Stimulated activated CD8-positive, alpha-beta memory T cell treated with anti-CD3 and anti-CD28 coated beads, Interleukin-4, amount 100 ng/mL, for 4 hours (primary cell): ENCODE data around the gene JCHAIN.
"Not testable (repeated sequence)": the region's sequence is repeated elsewhere in the genome, so short reads cannot be mapped to it uniquely, and the experiment has no call there.

ENCODE experiments used
- DNase-seq, 2 donors: peaks; one replicate each; pipeline ENCODE4 v3.0.0-alpha.2; 2020; ENCODE audit warnings: low read depth in 2 of 2, low spot score in 1 of 2

The JCHAIN gene

DNA sequence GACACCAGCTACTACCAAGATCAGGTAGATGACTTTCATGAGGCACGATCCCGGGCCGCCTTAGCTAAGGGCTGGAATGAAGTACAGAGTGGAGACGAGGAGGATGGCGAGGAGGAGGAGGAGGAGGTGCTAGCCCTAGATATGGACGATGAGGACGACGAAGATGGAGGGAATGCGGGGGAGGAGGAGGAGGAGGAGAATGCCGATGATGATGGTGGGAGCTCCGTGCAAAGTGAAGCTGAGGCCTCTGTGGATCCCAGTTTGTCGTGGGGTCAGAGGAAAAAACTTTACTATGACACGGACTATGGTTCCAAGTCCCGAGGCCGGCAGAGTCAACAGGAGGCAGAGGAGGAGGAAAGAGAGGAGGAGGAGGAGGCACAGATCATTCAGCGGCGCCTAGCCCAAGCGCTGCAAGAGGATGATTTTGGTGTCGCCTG, 22.5 kb upstream of the JCHAIN start:
- DNase-seq: no peak

DNA sequence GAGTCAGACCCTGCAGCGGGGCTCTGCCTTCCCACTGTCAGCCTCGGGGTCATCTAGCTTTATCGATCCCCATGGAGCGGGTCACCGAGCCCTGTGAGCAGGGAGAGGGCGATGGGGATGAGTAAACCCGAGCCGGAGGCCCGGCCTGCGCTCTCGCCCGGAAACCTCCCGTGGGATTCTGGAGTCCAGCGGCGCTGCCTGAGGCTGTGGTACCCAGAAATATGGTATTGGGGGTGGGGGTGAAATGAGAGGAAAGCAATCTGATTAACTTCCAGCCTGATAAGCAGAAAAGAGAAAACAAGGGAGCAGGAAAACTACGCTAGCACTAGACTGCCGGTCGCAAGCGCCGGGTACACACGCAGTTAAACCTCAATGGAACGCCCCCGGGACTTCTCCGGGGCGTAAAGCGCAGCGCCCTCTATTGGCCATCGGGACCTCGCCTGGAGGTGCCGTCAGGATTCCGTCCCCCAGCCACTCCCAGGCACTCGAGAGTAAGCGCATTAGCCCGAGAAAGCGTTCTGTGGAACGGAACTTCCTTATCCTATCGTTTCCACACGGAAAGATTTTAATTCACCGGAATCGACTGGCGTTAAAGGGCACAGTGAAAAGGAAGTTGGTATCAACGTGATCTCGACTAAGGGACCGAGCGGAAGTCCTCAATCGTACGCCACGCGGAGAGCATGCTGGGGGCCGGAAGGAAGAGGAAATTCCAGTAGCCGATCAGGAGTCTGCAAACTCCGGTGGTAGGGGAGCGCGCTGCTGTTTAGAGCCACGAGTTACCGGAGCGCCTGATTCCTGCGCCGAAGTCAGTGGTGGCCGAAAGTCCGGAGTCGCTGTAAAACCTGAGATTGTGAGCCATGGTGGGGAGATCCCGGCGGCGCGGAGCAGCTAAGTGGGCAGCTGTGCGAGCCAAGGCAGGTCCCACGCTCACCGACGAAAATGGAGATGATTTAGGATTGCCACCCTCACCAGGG, 21.8 kb upstream of the JCHAIN start, which contains the start of gene UTP3:
Gene UTP3 (plus strand): TSS at position 712 of the 974 bp plus-strand sequence. CDS start 146 bp downstream, at position 858.
- peak; percentile 83 to 88 for DNase-seq

DNA sequence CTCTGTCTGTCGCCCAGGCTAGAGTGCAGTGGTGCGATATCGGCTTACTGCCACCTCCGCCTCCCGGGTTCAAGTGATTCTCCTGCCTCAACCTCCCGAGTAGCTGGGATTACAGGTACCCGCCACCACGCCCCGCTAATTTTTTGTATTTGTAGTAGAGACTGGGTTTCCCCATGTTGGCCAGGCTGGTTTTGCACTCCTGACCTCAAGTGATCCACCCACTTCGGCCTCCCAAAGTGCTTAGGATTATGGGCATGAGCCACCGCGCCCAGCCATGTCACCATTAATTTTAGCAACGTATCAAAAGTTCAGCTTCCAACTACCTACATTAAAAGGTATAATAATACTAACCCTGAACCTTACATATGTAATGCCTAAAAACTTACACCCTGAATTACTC, 21.1 kb upstream of the JCHAIN start:
- peak in 1 of 2 donors; percentile 2 for DNase-seq

DNA sequence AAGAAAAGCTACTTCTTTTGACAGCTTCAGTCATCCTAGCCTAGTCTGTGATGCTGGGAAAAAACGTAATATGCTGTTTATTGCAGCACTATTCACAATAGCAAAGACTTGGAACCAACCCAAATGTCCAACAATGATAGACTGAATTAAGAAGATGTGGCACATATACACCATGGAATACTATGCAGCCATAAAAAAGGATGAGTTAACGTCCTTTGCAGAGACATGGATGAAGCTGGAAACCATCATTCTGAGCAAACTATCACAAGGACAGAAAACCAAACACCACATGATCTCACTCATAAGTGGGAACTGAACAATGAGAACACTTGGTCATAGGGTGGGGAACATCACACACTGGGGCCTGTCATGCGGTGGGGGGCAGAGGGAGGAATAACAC, 15.8 kb upstream of the JCHAIN start:
- DNase-seq: not testable (repeated sequence)

DNA sequence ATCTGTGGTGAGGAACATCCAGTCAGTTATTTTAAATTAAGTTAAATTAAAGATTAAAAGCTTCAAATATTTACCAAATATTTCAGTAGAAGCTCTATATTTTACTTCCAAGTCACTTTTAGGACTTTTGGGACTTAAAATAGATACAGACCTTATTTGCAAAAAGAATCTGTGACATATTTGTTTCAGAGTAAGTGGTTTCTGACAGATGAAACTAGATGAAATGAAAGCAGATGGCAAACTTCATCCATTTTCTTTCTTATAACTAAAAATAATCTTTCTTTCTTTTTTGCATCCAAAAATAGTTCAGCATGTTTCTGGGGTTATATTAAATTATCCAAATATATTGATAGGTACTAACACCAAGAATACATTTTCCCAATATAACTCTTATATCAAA, 15.4 kb upstream of the JCHAIN start:
- DNase-seq: no peak

DNA sequence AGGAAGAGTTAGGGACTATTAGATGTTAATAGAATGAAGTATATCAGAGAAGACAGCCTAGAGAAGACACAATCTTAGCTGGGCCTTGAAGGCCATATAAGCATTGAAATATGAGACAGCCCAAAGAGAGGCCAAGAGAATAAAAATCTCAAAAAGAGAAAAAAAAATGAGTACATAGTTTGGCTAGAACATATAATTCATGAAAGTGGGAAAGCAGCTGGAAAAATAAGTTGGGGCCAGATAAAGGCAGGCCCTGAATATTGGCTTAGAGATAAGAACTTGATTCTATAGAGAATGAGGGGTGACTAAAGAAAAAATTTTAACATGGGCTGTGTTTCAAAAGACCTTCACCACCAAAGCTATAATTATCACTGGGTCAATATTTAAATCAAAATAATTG, 14.6 kb upstream of the JCHAIN start:
- no peak for DNase-seq

DNA sequence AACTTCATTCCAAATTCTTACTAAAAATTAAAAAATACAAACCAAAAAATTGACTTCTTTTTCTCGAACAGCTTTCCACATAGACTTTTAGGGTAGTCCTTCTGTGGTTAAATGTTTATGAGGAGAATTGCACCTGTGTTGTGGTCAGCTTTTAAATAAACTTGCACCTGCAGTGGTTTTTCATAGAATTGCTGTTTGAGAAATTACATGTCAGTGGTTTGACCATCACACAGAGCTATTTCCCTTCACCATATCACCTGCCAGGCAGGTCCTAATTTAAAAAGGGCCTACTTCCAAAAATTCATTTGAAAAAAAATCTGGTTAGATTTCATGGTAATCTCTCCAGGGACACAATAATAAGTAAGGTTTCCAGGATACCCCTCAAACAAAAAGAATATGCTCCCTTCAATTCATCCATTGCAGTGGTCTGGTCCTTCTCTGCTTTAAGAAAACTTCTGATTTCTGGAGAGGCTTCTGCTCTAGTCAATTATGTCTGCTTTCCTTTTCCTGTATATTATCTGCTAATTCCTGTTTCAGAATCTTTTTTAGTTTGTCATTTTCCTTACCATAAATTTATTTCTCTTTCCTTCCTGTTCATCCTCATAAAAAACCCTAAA, 12.2 kb upstream of the JCHAIN start:
- no peak for DNase-seq

DNA sequence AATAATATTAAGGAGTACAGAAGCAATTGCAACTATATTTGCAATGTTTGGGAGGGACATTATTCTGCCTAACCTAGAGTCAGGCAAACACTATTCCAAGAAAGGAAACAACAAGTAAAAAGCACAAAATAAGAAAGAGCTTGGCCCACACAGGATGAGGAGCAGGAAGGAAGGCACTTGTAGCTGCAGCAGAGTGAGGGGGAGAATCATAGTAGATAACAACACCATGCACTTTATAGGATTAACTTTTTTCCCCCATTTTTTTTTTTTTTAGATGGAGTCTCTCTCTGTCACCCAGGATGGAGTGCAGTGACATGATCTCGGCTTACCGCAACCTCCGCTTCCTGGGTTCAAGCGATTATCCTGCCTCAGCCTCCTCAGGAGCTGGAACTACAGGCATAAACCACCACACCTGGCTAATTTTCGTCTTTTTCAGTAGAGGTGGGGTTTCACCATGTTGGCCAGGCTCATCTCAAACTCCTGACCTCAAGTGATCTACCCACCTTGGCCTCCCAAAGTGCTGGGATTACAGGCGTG, 10.3 kb upstream of the JCHAIN start:
- no peak for DNase-seq

DNA sequence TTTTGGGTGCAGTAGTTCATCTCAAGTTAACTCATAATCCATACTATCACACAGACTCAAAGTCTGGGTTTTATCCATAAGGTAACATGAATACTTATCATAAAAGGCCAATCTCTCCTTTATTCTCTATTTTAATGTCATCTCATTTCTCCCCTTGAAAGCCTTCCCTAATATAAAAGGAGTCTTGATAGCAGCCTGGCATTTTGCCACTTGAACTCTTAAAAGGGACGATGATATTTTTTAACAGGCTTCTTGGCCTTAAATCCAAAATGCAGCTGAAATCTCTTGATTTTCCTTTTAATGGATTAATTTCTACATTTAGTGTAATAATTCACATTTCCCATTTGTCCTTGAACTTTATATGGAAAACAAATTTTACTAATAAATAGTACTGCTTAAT, 8.4 kb upstream of the JCHAIN start:
- DNase-seq: no peak

DNA sequence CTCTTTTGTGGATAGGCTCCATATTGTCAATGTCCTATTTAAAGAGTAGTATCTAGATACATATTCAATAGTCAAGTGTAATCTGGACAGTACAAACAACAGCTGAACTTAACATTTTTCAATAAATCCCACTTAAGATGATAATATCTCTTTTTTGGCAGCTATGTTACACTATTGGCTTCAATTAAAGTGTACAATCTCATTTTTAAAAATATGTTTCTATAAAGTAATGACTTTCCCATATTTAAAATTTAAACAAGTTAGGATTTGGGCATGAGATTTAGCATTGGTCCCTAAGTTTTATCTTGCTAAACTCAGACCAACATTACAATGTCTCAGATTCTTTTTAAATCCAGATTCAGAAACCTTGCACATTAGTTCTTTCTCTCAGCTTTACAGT, 7.9 kb upstream of the JCHAIN start:
- DNase-seq: no peak

DNA sequence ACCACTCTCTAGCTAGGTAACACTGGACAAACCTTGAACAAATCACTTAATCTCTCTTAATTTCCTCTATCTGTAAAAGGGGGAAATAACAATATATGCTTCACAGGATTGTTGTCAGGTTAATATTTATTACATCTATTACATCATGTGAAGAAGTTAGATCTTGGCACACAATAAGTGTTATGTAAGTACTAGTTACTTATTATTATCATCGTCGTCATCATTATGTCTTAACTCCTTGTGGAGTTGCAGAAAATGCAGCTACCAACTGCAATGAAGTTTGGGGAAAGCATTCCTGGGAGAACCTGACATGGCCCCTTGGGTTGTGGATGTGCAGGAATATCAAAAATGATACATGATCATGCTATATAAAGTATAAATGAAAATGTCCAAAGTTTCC, 4.8 kb upstream of the JCHAIN start:
- DNase-seq: no peak

DNA sequence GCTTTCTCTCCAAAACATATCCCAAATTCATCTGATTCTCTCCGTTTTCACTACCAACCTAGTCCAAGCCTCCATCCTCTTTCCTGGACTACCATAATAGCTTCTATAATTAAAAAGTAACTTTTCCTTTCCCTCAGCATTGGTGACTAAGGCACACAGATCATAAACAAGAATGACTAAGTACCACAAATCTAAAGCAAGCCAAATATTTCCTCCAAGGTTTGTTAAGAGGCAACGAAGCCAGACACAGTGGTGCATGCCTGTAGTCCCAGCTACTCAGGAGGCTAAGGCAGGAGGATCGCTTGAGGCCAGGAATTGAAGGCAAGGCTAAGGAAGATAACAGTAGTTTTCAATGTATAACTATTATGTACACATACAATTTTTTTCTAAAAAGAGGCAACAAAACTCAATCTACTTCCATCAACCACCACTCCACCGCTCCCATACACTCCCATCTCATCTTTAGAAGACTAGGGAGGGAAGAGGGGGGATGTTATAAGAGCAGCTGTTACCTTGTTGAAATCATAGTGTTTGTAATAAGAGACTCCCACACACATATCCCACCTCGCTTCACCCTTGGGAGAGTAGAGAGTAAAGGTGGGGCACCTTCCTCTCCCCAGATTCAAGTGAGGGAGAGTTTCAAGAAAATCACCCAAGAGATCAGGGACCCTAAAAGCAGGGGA, 4.2 kb upstream of the JCHAIN start:
- no peak for DNase-seq

DNA sequence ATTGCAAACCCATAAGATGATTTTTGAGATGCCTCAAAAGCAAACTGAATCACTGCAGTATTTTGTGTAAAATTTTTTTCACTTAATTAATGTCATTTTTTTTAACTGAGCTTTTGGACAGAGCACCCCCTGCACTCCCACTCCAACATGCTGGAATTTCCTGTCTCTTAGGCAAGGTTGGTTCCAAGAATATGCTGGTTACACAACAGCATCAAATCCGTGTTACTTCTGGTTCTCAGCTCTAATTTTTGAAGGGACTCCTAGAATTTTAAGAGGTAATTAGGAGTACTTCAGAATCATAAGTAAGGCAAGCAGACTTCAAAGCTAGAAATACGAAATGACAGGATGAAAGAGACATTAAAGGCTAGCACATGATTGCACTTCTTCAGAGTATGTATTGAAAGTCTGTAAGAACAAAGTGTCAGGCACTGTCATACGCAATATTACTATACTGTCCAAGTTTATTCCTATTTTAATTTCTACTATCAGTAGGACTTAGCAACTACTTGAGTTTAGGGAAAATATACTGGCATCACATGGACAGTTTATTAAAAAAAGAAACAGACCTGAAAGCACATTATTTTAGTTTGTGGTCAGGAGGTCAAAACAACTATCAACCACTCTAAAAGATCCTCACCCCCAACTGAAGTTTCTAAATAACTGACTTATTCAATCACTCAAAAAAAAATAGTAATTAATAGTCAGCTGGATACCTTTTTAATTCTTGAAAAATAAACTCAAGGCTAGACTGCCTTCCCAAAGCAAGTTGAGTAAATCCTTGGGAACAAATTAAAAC, 1.6 kb upstream of the JCHAIN start:
- no peak for DNase-seq

DNA sequence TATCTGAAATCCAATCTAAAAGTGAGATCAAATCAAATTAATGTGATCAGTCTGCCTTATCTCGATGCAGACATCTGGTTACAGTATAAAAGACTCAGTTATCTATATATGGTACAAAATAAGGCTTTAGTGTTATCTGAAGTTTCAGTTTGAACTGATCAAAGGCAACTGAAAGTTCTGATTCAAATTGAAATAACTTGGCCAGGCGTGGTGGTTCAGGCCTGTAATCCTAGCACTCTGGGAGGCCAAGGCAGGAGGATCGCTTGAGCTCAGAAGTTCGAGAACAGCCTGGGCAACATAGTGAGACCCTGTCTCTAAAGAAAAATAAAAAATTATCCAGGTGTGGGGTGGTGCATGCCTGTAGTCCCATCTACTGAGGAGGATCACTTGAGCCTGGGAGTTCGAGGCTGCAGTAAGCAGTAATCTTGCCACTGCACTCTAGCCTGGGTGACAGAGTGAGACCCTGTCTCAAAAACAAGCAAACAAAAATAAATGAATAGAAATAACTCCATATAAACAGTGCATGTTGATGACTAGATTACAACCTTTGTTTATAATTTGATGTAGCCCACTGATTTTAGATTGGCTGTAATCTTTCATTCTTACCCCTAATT, 4.9 kb downstream of the JCHAIN start:
- DNase-seq: not testable (repeated sequence)

DNA sequence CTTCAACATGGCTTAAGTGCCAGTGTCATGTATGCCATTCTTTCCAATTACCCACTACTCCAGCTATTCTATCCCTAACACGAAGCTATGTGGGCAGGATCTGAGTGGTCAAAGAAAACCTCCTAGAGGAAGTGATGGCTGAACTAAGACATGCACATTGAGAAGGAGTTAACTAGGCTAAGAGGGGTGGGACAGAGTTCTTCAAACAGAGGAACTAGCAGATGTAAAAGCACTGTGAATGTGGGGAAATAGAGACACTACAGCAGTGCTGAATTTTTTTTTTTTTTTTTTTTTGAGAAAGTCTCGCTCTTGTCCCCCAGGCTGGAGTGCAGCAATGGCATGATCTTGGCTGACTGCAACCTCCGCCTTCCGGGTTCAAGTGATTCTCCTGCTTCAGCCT, 6.2 kb downstream of the JCHAIN start:
- DNase-seq: no peak

DNA sequence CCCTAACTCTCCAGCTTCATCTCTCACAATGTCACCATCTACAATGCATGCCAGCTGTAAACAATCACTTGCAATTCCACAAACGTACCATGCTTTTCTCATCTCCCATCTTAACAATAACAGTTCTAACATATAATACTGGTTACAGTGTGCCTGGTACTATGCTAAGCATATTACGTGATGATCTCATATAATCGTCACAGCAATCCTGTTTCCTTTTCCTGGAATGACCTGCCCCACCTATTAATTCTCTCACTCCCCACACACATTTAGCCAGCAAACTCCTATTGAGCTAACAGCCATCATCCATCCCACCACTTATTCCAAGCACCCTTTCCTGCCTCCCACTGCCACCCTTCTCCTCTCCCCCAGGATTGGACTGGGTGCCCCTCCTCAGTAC, 7.9 kb downstream of the JCHAIN start:
- no peak for DNase-seq

DNA sequence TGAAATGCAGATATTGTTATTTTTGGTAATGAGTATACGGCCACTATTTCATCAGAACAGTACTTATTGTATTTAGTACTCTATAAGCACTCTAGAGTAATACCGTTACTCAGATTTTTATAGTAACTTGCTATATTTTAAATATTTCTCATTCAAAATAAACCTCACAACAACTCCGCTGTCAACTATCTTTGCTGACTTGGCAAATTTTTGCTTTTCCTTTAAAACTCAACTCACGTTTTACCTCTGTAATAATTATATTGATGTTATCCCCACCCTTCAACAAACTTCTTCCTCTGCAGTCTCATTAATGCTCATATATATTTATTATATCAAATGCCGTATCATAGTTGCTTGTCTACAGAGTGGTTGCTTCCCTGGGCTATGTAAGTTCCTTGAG, 9.0 kb downstream of the JCHAIN start:
- DNase-seq: no peak

DNA sequence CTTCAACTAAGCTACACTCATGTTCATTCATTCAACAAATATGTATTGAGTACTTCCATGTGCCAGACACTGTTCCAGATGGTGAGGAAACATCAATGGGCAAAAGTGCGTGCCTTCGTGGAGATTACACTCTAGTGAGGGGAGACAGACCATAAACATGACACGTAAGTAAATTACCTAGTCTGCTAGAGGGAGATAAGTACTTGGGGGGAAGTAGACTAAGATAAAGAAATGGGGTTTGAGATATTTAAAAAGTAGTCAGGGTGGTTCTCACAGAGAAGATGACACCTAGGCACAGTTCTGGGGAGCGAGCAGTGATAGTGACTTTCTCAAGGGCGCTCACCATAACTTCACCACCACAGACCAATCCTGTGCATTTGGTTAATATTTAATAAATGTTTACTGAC, 11.7 kb downstream of the JCHAIN start:
- DNase-seq: no peak

DNA sequence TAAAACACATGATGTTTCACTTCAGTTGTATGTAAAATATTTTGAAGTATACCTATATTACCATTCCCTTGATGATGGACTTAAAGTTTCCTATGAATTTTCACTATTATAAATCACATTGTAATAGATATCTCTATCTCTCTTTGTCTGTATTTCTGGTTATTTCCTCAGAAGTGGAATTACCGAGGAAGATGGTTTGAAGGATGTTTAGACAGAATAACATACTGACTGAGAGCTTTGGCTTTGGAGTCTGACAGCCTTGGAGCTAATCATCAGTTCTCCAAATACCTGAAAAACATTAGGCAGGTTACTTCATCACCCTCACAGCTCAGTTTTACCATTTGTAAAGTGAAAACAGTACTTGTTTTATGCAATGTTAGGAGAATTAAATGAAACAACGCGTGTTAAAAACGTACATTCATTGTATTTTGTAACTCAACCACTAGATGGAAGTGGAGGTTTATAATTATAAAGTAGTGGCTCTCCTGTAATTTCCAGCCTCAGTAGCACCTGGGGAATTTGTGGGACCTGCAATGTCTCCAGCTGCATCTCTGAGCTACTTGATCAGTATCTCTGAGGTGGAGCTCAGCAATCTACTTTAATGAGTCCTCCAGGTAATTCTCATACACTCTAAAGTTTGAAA, 14.3 kb downstream of the JCHAIN start:
- no peak for DNase-seq

DNA sequence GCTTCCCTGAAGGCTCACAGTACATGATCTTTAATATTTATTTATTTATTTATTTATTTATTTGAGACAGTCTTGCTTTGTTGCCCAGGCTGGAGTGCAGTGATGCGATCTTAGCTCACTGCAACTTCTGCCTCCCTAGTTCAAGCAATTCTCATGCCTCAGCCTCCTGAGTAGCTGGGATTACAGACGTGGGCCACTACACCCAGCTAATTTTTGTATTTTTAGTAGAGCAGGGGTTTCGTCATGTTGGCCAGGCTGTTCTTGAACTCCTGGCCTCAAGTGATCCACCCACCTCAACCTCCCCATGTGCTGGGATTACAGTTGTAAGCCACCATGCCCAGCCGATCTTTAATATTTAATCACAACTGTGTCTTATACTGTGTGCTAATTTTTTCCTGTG, 15.6 kb downstream of the JCHAIN start:
- DNase-seq: not testable (repeated sequence)
